ENCODE results near the gene CDKN1A. TPM values are rescaled to one million over a fixed set of nuclear protein-coding genes. Genes with fewer than 3 reads are reported as not detected.

CDKN1A gene
- total RNA-seq, 1 experiment from 2014 or later: 75.1 TPM

DNA sequence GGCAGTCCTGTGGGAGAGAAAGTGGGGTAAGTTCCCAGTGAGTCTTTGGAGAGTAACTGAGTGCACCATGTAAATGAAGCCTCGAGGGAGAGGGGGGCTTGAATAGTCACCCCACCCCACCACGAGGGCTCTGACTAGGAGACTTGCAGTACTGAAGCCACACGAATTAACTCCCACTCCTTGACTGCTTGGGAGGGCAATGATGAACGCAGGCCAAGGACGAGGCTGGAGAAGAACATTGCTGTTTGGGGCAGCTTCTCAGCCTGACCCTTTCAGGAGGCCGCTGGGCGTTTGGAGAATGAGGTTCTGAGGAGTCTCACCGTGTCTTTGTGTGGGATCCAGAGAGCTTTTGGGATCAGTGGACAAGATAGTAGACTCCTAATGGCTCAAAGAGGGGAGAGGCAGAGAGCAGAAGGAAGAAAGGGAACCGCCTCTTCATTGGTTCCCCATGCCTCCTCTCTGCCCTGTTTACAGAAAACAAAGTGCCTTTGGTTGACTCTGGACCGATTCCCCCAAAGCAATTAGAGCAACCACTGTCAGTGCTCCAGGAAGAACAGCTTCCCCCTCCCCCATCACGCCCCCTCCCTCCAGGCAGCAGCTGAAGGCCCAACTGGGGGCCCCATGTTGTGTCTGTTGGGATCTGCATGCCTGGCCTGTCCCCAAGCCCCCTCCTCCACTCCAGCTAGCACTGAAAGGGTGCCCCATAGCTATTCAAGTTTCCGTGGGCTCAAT, 41.7 kb upstream of the CDKN1A start (continued):
- TF ChIP-seq, protein P1, sequence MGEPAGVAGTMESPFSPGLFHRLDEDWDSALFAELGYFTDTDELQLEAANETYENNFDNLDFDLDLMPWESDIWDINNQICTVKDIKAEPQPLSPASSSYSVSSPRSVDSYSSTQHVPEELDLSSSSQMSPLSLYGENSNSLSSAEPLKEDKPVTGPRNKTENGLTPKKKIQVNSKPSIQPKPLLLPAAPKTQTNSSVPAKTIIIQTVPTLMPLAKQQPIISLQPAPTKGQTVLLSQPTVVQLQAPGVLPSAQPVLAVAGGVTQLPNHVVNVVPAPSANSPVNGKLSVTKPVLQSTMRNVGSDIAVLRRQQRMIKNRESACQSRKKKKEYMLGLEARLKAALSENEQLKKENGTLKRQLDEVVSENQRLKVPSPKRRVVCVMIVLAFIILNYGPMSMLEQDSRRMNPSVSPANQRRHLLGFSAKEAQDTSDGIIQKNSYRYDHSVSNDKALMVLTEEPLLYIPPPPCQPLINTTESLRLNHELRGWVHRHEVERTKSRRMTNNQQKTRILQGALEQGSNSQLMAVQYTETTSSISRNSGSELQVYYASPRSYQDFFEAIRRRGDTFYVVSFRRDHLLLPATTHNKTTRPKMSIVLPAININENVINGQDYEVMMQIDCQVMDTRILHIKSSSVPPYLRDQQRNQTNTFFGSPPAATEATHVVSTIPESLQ (CRISPR knock-in tag; IDR thresholded peaks at IDR 0.05): no peak
- TF ChIP-seq E2F5 (CRISPR knock-in tag; IDR thresholded peaks at IDR 0.05) (no peak), E2F1 (CRISPR knock-in tag; IDR thresholded peaks at IDR 0.05) (no peak), RORB (CRISPR knock-in tag; IDR thresholded peaks at IDR 0.05) (no peak), ZNF423 (CRISPR knock-in tag; IDR thresholded peaks at IDR 0.05) (no peak), CTCF (IDR thresholded peaks at IDR 0.05) (no peak), ZBTB43 (CRISPR knock-in tag; IDR thresholded peaks at IDR 0.05) (no peak)

- DNase-seq (ENCODE audit: low spot score) (no peak), ATAC-seq (no peak)
- Mint-ChIP-seq H3K36me3 (no peaks in the 10 kb centered on the region), H3K9me3 (no peaks in the 10 kb centered on the region), H3K27me3 (ENCODE audit: low read depth) (no peaks in the 10 kb centered on the region), H3K27ac (no peak overlapping the region), H3K4me3 (no peak overlapping the region), H3K4me1 (peaks cover 19% of the 10 kb centered on the region)
- ChIA-PET POLR2A (no interaction called here), CTCF (interaction anchor here (1.0 kb wide), 1 partner anchor 113 kb away, joined by 3 read pairs; no protein-coding TSS in a partner anchor)
- no peak for TF ChIP-seq SP1 (CRISPR knock-in tag; conservative IDR thresholded peaks at IDR 0.05)
- TF ChIP-seq, protein P2, sequence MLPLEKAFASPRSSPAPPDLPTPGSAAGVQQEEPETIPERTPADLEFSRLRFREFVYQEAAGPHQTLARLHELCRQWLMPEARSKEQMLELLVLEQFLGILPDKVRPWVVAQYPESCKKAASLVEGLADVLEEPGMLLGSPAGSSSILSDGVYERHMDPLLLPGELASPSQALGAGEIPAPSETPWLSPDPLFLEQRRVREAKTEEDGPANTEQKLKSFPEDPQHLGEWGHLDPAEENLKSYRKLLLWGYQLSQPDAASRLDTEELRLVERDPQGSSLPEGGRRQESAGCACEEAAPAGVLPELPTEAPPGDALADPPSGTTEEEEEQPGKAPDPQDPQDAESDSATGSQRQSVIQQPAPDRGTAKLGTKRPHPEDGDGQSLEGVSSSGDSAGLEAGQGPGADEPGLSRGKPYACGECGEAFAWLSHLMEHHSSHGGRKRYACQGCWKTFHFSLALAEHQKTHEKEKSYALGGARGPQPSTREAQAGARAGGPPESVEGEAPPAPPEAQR (CRISPR knock-in tag; IDR thresholded peaks at IDR 0.05): no peak
- TF ChIP-seq ZNF532 (CRISPR knock-in tag; IDR thresholded peaks at IDR 0.05; ENCODE audit: borderline replicate concordance): no peak
Observed at GRCh38 chr6:36638579-36638978, 39.9 kb upstream of the CDKN1A start.

All from WTC11 (cell line).